ENCODE data around the gene ANKS3.
A peak's percentile ranks its signal among the peaks of the same experiment; 100 is the strongest.

ANKS3 gene, protein sequence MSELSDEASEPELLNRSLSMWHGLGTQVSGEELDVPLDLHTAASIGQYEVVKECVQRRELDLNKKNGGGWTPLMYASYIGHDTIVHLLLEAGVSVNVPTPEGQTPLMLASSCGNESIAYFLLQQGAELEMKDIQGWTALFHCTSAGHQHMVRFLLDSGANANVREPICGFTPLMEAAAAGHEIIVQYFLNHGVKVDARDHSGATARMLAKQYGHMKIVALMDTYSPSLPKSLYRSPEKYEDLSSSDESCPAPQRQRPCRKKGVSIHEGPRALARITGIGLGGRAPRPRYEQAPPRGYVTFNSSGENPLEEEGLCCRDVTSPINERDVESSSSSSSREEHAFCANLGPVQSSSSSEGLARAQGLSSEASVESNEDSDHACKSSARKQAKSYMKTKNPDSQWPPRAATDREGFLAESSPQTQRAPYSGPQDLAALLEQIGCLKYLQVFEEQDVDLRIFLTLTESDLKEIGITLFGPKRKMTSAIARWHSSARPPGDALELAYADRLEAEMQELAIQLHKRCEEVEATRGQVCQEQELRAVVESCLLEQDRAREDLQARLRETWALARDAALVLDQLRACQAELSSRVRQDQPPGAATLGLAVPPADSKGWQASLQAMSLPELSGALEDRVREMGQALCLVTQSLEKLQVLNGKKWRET

DNA sequence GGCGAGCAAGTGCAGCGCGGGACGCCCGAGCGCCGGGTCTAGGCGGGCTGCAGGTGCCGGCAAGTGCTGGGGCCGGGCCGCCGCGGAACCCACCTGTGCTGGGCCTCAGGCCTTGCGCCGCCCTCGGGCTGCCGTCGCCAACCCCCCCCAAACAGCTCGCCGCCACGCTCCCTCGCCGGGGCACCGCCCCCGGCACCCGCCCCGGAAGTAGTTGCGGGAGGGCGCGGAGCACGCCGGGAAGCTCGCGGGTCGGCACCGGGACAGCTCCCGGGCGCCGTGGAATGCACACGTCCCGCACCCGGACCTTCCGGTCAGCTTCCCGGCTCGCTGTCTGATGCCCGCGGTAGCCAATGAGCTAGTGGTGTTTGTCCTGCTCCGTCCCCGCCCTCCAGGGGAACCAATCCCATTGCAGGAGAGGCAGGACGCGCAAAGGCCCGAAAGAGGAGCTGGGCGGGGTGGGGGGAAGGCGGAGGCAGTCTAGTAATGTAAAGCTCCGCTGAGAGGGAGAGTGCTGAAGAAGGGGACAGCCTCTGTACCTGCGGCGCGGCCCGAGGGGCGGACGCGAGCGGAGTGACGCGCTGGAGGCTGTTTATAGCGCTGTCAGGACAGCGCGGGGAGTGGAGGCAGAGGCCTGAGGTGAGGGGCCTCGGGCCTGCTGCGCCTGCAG, at the start of gene ANKS3, which contains the start of gene DNAAF8:
ANKS3 (minus strand) TSS at position 209 of the 667 bp plus-strand sequence. CDS start 4,122 bp downstream, outside the sequence.
DNAAF8 (plus strand) TSS at position 475 of the 667 bp plus-strand sequence. CDS start 1,978 bp downstream, outside the sequence.
- peak; percentile 94 for DNase-seq

GRCh38 chr16:4783251-4783950, 49.3 kb upstream of the ANKS3 start:
- DNase-seq: no peak

DNA sequence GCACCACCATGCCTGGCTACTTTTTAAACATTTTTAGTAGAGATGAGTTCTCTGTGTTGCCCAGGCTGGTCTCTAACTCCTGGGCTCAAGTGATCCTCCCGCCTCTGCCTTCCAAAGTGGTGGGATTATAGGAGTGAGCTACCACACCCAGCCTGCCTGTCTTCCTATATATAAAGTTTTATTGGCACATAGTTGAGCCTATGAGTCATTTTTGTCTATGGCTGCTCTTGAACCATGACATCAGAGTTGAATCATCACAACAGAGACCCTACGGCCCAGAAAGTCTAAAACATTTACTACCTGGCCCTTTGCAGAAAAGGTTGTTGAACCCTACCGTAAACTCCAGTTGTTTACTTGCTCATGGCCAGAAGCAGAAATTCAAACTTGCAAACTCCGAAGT, 46.2 kb upstream of the ANKS3 start:
- DNase-seq: no peak

DNA sequence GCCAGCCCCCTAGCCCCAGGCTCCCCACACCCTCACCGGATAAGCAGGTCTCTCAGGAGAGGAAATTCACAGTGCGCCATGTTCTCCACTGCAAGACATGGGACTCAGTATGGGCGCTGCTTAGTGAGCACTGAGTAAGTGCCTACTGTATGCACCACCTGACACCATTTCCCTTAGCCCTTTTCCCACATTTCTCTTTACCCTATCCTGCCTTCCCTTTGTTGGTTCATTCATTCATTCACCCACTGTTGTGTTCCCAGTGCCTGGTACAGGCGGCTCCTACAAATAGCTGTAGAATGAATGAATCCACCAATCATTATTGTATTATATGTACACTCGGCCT, 44.0 kb upstream of the ANKS3 start:
- no peak for DNase-seq

DNA sequence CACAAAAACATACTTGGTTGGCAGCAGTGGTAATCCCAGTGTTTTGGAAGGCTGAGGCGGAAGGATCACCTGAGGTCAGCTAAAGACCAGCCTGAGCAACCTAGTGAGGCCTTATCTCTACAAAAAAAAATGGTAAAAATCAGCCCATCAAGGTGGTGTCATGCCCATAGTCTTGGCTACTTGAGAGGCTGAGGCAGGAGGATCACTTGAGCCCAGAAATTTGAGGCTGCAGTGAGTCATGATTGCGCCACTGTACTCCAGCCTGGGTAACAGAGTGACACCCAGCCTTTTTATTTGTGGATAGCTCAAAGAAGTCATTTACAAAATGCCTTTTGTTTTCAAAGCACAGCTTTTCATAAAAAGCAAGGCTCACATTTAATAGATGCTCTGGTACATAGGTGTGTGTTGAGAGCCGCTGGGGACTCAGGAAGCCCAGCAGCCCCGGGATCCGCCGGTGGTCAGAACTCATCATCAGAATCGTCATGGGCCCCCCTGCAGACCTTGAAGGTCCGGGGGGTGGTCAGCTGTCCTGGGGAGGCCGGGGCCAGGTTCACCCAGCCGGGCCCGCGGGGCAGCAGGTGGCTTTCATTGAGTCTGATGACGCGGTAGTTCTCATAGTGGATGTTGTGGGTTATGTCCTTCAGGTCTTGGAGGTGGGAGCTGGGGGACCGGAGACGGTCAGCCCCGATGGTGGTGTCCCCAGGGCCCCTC, 43.4 kb upstream of the ANKS3 start:
- no peak for DNase-seq

DNA sequence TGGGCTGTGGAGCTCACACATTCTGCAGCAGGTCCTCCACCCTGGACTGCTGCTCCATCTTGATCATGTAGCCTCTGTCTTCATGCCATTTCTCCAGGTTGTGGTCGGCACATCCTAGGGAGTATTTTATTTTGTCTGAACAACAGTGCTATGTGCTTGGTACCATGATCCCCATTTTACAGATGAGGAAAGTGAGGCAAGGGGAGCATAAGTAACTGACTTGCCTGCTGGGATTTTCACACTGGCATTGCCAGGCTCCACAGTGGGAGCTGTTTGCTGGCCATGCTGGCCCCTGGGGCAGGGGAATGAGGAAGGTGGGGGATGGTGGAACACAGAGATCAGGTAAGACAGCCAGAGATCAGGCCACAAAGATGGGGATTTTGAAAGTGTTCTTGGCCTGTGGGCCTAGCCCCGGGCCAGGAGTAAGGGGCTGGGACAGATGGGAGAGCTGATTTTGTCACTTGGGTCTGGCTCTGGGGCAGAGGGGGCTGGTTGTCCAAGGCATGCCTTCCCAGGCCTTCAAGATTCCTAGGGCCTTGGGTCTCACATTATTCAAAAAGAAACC, 42.2 kb upstream of the ANKS3 start:
- no peak for DNase-seq

- no peak for DNase-seq
Measured at GRCh38 chr16:4775005-4775404, 40.9 kb upstream of the ANKS3 start.

DNA sequence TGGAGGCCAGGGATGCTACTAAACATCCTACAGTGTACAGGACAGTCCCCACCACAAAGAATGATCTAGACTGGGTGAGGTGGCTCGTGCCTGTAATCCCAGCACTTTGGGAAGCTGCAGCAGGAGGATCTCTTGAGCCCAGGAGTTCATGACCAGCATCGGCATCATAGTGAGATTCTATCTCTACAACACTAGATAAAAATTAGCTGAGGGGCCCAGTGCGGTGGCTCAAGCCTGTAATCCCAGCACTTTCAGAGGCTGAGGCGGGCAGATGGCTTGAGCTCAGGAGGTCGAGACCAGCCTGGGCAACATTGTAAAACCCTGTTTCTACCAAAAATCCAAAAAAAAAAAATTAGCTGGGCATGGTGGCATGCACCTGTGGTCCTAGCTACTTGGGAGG, 38.3 kb upstream of the ANKS3 start:
- no peak for DNase-seq

DNA sequence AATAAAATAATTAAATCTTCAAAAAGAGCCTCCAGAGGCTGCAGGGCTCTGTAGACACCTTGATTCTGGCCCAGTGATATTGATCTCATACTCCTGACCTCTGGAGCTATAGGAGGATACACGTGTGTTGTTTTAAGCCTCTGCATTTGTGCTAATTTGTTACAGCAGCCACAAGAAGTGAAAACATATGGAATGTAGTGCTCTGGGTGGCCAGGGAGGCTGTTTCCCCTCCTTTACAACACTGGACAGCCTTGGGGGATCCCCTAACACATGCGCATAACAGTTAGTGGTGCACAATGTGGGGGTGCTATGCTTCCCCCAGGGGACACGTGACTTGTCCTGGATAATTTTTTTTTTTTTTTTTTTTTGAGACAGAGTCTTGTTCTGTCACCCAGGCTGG, 37.6 kb upstream of the ANKS3 start:
- no peak for DNase-seq

GRCh38 chr16:4769306-4769638, 35.2 kb upstream of the ANKS3 start:
- no peak for DNase-seq

GRCh38 chr16:4768549-4769305, 34.7 kb upstream of the ANKS3 start:
- DNase-seq: peak; percentile 98

DNA sequence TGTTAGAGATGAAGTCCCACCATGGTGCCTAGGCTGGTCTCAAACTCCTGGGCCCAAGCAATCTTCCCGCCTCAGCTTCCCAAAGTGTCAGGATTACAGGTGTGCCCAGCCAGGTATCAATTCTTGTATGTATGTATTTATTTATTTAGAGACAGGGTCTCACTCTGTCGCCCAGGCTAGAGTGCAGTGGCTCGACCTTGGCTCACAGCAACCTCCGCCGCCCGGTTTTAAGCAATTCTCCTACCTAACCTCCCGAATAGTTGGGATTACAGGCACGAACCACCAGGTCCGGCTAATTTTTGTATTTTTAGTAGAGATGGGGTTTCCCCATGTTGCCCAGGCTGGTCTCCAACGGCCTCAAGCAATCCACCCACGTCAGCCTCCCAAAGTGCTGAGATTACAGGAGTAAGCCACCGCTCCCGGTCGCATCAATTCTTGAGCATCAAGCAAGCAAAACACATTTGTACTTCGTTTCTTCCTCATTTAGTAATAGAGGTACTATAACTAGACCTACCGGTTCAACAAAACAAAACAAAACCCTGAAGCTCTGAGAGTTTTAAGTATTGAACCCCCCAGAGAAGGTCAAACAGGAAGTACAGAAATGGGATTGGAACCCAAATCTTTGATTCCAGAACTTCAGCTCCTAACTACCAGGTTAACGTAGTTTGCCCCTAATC, 33.9 kb upstream of the ANKS3 start:
- peak; percentile 36 for DNase-seq

GRCh38 chr16:4766875-4767628, 33.0 kb upstream of the ANKS3 start, which contains the start of gene ZNF500:
Gene ZNF500, minus strand, starts transcription at chr16:4767162. Its CDS starts 1,184 bp downstream, at chr16:4765978.
- DNase-seq: peak; percentile 98

DNA sequence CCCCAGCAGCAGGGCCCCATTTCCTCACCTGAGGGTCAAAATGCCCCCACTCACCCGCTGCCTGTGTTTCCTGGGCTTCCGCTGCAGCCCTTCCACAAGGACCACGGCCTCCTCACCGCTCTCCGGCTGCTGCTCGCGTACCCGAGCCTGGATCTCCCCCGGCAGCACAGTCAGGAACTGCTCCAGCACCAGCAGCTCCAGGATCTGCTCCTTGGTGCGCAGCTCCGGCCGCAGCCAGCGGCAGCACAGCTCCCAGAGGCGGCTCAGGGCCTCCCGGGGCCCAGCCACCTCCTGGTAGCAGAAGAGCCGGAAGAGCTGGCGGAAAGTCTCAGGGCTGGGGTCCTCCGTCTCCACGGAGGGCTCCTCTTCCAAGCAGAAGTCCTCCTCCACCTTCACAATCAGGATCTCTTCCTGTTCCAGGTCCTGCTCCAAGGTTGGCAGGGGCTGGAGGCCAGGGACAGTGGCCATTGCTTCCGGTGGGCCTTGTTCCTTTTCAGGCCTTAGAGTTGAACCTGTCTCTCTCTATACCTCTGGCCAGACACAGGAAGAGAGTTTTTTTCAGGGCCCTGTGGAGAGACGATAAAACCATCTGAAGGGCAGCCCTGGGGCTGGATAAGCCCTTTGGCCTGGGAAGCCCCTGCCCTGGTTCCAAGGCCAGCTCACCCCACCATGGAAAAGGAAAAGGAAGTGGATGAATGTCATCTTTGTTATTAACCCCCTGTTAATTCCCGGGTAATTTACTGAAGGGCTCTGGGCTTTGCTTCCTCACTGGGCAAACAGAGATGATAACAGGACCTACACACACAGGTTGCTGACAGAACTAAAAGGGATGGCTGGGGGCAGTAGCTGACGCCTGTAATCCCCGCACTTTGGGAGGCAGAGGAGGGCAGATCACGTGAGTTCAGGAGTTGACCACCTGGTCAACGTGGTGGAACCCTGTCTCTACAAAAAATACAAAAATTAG, 31.7 kb upstream of the ANKS3 start:
- DNase-seq: no peak

DNA sequence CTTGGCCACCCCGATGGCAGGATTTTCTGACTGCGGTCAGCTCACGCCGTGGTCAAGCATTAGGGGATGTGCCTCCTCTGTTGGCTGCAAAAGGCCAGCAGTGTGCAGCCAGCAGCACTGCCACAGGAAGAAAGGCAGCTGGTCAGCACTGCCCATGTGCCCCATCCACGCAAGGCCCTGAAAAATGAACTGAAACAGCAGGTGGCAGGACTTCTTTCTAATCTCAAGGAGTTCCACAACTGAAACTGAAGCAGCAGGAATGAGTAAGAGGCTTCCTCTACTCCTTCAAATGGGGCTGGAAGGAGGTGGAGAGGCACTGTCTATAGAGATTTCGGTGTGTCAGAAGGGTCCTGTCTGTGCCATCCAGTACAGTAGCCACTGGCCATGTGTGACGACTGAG, 29.7 kb upstream of the ANKS3 start:
- no peak for DNase-seq

GRCh38 chr16:4762205-4762604, 28.1 kb upstream of the ANKS3 start:
- no peak for DNase-seq

- no peak for DNase-seq
Measured at GRCh38 chr16:4760221-4760910, 26.3 kb upstream of the ANKS3 start.

GRCh38 chr16:4755687-4756086, 21.6 kb upstream of the ANKS3 start:
- DNase-seq: no peak
